GM21515 (cell line): ENCODE measurements around the gene NTSR1.
A peak's percentile ranks its signal among the peaks of the same experiment; 100 is the strongest.

Source experiments
- ATAC-seq: cut with Tn5 transposase; IDR thresholded peaks from one replicate; pipeline ENCODE4 v1.9.1; 2021; ENCODE audit not compliant: unreplicated experiment

The NTSR1 gene

GRCh38 chr20:62737271-62737811 is 28.7 kb downstream of the NTSR1 start:
- no peak for ATAC-seq

- ATAC-seq = no peak
Observed at GRCh38 chr20:62738025-62738881, 29.6 kb downstream of the NTSR1 start.

GRCh38 chr20:62739067-62739466 is 30.4 kb downstream of the NTSR1 start:
- no peak for ATAC-seq

- ATAC-seq = peak; percentile 22
Observed at GRCh38 chr20:62739581-62740285, 31.1 kb downstream of the NTSR1 start.

DNA sequence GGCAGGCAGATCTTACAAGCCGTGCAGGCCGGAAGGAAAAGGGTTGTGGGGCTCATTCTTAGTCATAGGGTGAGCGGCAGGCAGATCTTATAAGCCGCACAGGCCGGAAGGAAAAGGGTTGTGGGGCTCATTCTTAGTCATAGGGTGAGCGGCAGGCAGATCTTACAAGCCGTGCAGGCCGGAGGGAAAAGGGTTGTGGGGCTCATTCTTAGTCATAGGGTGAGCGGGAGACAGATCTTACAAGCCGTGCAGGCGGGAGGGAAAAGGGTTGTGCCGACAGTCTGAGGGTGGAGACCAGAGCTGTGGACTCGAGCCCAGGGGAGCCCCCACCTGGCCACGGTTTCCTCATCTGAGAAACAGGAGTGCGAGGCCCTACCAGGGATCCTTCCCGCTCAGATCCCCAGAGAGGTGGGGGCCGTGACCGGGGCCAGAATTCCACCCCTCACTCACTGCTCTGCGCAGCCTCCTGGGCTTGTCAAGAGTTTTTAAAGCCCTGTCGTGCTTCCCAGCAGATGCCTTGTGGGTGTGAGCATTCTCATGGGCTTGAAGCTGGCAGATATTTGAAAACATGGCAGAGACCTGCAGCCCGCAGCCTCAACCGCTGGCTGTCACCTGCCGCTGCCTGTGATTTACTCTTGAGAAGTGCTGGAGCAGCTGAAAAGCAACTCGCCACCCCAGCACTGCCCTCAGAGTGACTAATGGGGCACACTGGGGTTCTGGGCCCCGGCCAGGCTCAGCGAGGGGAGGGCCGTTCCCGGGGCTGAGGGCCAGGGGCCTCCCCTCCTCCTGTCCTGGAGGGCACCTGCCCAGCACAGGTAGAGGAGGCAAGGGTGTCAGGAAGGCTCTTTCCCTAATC is 31.9 kb downstream of the NTSR1 start:
- ATAC-seq = peak; percentile 59

DNA sequence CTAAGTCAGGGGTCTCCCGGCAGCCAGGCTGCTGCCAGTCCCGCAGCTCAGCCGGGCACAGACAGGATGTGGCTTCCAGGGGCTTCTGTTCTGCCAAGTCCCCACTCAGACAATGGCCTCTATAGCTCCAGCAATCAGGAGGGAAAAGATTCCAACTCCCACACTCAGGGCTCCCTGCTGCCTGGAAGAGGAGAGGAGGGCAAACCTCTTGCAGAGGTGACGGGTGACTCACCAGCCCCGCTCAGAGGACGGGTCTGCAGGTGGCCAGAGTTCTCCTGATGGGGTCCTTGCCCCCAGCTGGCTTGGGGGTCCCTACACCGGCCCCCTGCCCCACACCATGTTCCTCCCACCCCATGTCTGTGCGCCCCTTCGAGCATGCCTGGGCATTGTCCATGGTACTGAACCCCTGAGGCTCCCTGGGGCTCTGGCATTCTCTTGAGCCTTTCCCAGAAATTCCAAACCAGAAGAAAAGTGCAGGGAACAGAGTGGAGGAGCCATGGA is 32.6 kb downstream of the NTSR1 start:
- no peak for ATAC-seq

- no peak for ATAC-seq
Observed at GRCh38 chr20:62741701-62742491, 33.3 kb downstream of the NTSR1 start.

DNA sequence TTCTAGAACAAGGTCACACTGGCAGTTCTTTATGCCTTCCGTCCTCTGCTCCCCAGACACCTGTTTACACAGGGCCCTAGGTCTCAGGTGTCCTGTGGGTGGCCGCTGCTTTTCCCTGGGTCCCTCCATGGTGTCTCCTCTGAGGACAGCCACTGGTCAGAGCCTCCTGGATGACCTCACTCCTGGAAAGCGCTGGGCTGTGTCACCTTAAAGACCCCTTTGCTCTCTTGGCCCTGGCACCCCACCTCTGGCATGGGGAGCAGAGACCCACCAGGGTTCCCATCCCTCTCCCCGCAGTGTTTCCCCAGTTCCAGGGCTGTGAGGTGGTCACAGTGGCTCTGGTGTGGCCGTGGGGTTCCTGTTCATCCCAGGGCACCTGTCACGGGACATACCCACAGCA is 33.9 kb downstream of the NTSR1 start:
- ATAC-seq = no peak

GRCh38 chr20:62742979-62743776 is 34.5 kb downstream of the NTSR1 start:
- ATAC-seq = no peak

GRCh38 chr20:62743777-62744317 is 35.2 kb downstream of the NTSR1 start:
- ATAC-seq = no peak

GRCh38 chr20:62744741-62745191 is 36.1 kb downstream of the NTSR1 start:
- ATAC-seq = no peak

DNA sequence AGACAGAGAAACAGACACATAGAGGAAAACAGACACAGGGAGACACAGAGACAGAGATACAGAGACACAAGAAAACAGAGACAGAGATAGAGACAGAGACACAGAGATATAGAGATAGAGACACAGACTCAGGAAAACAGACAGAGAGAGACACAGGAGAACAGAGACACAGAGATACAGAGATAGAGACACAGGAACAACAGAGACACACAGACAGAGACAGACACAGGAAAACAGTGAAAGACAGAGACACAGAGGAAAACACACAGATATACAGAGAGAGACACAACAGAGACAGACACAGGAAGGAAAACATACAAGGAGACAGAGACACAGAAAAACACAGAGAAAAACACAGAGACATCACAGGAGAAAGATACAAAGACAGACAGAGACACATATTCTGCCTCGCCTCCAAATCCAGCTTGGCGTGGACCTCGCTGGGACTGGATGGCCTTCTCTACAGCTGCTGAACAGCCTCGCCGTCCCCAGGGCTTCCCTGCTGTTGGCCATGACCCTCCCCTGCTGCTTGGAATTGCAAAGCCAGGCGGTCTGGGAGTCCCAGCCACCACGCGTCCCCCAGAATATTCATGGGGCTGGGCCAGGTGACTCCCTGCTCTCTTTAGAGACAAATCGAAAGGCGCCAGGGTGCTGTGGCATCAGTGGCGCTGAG is 36.8 kb downstream of the NTSR1 start:
- no peak for ATAC-seq

DNA sequence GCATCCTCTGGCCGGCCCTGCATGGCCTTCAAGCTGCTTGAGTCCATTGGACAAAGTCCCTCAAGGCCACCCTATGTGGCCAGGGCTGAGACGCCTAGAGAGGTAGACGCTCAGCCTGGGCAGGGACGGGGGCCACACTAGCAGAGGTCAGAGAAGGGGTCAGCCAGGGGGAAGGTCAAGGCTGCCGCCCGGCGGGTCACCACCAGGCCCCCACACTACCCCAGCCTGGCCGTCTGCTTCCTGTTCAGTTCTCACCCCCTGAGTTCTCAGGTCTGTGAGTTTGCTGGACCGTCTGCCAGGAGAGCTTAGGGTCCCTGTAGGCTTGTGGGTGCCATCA is 37.3 kb downstream of the NTSR1 start:
- ATAC-seq = no peak

- ATAC-seq = no peak
Observed at GRCh38 chr20:62748311-62748710, 39.7 kb downstream of the NTSR1 start.

DNA sequence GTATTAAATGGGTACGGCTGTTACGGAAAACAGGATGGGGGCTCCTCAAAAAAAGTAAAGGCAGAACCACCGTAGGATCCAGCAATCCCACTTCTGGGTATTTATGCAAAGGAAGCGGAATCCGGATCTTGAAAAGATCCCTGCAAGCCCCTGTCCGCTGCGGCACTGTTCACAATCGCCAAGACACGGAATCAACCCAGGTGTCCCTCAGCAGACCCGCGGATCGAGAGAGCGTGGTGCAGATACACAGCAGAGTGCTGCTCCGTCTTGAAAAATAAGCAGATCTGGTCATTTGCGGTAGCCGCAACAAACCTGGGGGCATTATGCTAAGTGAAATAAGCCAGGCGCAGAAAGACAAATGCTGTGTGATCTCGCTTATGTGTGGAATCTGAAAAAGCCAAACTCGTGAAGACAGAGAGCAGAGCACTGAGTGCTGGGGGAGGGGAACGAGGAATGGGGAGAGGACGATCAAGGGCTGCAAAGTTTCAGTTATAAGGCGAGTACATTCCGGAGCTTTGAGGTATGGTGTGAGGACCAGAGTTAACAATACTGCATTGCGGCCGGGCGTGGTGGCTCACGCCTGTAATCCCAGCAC is 41.3 kb downstream of the NTSR1 start:
- no peak for ATAC-seq

DNA sequence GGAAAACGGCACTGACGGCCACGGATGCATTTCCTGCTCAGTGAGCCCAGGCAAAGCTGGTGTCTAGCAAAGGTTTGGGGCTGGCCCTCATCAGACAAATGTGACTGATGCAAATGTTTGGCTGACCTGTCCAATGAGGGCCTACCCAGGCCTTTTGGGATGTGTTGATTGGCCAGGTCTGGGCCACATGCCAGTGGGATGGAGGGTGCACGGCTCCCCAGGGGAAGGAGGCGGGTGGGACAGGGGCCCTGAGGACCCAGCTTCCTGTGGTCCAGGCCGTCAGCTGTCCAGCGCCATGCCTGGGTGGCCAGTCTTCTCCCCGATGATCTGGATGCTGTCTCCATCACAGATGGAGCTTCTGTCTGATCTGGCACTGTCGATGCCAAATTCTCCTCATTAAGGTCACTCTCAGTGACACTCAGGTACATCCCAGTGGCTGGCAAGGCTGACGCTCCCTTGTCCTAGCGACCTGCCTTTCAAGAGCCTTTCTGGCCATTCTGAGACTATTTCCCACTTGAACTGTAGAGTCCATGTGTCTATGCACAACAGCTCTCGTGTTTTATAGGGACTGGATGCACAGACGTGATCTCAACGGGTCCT is 43.0 kb downstream of the NTSR1 start:
- ATAC-seq = no peak

DNA sequence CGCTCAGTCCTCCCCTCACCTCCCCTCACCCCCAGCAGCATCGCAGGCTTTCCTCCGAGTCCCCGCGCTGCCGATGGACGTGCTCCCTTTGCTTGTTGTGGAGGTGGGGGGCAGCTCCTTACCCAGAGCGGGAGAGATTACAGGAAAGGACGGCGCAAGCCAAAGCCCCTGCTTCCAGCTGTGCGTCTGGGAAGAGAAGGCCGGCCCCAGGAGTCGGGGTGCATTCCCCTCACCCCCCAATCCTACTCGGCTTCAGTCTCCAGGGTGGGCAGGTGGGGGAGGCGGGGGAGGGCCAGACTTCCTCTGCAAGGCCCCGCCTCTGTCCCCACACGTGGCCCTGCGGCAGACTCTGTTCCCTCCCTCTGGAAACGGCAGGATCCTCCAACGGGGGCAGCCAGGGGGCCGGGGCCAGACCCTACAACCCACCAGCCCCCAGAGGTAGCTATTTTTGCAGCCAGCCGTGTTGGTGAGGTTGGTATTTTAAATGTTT is 43.6 kb downstream of the NTSR1 start:
- no peak for ATAC-seq
